ENCODE results near the gene AGPAT2. TPM values are rescaled to one million over a fixed set of nuclear protein-coding genes. Genes with fewer than 3 reads are reported as not detected.

Gene AGPAT2
- total RNA-seq, 4 donors from 2014 or later: 300 to 1,989 (median 392) TPM

DNA sequence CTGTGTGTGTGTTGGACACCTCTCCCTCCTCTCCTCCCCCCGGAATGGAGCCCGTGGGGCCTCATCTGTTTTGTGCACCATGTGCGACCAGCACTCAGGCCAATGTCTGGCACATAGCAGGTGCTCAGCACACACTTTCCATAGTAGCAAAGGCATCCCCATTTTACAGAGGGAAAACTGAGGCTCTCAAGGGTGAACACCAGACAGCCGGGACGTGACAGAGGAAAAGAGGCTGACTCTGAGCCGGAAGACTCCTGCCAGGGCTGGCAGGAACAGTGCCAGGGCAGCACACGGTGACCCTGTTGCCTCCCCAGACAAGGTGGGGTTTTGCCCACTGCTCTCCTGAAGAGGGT is 1.8 kb upstream of the AGPAT2 start:
- TF ChIP-seq, protein P1, sequence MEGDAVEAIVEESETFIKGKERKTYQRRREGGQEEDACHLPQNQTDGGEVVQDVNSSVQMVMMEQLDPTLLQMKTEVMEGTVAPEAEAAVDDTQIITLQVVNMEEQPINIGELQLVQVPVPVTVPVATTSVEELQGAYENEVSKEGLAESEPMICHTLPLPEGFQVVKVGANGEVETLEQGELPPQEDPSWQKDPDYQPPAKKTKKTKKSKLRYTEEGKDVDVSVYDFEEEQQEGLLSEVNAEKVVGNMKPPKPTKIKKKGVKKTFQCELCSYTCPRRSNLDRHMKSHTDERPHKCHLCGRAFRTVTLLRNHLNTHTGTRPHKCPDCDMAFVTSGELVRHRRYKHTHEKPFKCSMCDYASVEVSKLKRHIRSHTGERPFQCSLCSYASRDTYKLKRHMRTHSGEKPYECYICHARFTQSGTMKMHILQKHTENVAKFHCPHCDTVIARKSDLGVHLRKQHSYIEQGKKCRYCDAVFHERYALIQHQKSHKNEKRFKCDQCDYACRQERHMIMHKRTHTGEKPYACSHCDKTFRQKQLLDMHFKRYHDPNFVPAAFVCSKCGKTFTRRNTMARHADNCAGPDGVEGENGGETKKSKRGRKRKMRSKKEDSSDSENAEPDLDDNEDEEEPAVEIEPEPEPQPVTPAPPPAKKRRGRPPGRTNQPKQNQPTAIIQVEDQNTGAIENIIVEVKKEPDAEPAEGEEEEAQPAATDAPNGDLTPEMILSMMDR (IDR thresholded peaks at IDR 0.05; ENCODE audit: low read depth): no peak

DNA sequence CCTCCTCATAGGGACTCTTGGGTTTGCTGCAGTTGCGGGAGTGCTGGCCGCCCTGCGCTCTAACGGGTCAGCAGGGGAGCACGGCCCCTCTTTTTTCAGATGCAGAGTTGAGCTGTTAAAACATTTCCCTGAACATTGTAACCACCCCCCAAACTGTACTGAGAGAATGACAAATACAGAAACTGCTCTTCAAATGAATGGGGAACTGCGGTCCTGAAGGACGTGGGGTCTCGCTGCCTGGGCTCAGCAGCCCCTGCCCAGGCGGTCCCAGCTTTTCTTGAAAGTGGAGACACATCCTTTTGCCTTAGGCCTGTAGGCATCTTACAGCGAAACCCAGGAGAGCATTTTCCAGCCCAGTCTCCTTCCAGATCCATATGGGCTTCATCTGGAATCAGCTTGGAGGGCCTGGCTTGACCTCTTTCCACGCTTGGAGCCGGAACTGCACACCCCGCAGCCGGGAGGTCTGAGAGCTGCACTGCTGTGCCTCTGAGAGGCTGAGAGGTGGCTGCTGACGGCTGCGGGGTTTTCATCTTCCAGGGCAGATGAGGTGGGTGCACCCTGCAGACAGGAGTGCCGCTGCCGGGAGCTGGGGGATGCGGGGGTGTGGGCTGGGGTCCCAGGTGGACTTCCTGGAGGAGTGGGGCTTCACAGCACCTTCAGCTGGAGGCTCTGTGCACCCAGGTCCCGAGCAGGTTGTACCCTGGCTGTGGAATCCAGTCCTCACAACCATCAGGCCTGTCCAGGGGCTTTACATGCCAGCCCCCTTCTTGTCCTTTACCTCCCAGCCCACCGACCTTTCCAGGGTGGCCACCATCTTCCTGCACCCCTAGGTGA is 1.2 kb upstream of the AGPAT2 start:
- TF ChIP-seq, protein P1 (IDR thresholded peaks at IDR 0.05; ENCODE audit: low read depth): no peak

DNA sequence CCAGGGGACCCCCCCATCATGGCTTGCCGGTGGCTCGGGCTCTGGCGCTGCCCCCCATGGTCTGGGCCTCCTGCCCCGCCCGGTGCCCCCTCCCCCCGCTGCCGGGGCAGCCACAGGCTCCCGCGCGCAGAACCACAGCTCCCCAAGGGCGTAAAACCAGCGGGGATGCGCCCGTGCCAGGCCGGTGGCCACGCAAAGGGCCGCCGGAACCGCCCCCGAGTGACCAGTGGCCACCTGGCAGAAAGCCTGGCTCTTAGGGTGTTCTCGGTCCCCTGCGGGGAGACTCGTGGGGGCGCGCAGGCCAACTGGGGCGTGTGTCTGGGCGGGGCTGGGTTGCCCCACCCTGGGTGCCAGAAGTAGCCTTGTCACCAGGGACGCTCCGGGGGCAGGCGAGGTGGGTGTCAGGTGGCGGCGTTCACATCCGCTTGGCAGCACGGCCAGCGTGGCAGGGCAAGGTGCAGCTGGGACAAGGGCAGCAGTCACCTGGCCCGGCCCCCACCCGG is 515 bp upstream of the AGPAT2 start:
- TF ChIP-seq, protein P1 (IDR thresholded peaks at IDR 0.05; ENCODE audit: low read depth): no peak

DNA sequence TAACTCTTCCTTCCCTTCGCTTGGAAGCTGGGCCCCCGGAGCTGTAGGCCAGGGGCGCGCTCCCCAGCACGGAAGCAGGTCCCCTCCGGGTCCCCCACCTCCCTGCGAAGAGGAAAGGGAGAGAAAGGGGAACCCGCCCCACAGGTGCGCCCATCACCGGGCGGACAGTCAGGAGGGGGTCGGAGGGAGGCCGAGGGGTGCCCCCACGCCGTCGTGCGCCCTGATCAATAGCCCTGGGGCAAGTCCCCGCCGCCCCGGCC is 793 bp downstream of the AGPAT2 start:
- TF ChIP-seq, protein P1 (IDR thresholded peaks at IDR 0.05; ENCODE audit: low read depth): no peak

DNA sequence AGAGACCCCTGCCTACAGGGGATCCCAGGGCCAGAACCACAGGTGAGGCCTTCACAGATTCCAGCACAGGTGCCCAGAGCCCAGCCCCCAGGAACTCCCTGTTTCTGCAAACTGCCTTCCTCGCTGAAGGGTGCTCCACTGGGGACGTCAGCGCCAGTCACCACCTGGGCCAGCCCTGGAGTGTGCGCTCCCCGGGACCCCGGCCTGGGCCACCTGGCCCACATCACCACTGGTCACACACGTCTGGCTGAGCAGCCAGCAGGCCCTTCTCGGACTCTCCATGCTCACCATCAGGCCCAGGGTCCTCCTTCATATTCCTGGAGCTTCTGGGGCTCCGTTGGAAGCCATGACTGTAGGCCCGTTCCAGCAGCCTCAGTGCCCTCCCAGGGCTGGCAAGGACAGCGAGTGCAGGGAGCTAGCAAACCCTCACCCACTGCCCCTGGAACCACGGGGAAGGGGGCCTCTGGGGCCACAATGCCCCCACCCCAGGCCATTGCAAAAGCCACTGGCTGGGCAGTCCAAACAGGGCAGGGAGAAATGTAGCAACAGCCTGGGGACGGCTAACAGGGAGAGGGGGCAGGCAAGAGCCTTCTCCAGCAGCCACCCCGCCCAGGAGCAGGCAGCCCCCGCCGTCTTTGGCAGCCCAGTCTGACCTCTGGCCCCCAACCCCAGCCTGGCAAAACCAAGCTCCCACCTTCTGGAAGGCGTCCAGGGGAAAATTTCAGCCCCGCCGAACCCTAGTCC is 1.3 kb downstream of the AGPAT2 start:
- TF ChIP-seq, protein P1 (IDR thresholded peaks at IDR 0.05; ENCODE audit: low read depth): no peak

DNA sequence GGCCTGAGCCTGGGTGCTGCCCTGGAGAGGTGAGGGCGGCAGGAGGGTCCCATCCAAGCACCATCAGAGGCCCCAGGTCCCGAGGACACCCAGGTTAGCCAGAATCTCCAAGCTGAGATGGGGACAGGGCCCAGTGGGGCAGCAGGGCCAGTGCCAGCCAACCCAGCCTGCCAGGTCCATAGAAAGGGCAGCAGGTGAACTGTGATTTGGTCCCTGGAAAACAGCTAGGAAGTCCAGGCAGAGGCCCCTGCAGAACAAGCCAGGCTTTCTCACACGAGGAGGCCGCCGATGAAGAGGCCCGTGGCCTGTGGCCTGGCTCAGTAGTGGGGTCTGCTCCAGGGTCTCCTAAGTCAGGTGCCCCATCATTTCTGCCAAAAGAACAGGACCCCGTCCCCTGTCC is 2.0 kb downstream of the AGPAT2 start:
- TF ChIP-seq, protein P1 (IDR thresholded peaks at IDR 0.05; ENCODE audit: low read depth): no peak

DNA sequence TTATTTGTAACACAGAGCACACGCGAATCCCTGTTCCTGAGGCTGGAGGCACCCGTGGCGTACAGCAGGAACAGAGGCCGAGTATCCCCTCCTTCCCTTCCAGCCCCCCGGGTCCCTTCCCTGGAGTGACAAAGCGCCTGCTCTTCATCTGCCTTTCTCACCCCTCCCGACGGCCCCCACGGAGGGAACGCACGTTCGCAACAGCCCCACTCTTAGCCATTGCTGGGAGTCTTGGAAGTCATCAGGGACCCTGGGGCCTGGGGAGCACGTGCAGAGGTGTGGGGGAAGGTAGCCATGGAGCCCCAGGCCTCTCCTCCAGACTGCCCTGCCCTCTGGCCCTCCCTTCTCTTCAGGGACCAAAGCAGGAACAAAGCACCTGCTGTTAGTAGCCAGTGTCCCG is 2.5 kb downstream of the AGPAT2 start:
- TF ChIP-seq, protein P1 (IDR thresholded peaks at IDR 0.05; ENCODE audit: low read depth): no peak

Measured in subcutaneous adipose tissue (tissue), 4 donors.